HG03196 (cell line): ENCODE measurements around the gene RABGAP1.

ENCODE experiments used
- ATAC-seq: cut with Tn5 transposase; IDR thresholded peaks from one replicate; pipeline ENCODE4 v1.9.1; 2021; ENCODE audit not compliant: unreplicated experiment

Gene RABGAP1

GRCh38 chr9:123080444-123080843, 139.6 kb downstream of the RABGAP1 start:
- no peak for ATAC-seq

- ATAC-seq: no peak
Observed at GRCh38 chr9:123081824-123082223, 141.0 kb downstream of the RABGAP1 start.

- no peak for ATAC-seq
Observed at GRCh38 chr9:123083680-123084079, 142.9 kb downstream of the RABGAP1 start.

- no peak for ATAC-seq
Observed at GRCh38 chr9:123084256-123084655, 143.4 kb downstream of the RABGAP1 start.

GRCh38 chr9:123085916-123086315, 145.1 kb downstream of the RABGAP1 start:
- ATAC-seq: no peak

- no peak for ATAC-seq
Observed at GRCh38 chr9:123087359-123087888, 146.6 kb downstream of the RABGAP1 start.

- ATAC-seq: no peak
Observed at GRCh38 chr9:123089040-123089439, 148.2 kb downstream of the RABGAP1 start.

- no peak for ATAC-seq
Observed at GRCh38 chr9:123089790-123090189, 149.0 kb downstream of the RABGAP1 start.

GRCh38 chr9:123090198-123090896, 149.5 kb downstream of the RABGAP1 start:
- ATAC-seq: no peak

- ATAC-seq: no peak
Observed at GRCh38 chr9:123090956-123091355, 150.1 kb downstream of the RABGAP1 start.

- ATAC-seq: no peak
Observed at GRCh38 chr9:123091459-123091858, 150.6 kb downstream of the RABGAP1 start.

- no peak for ATAC-seq
Observed at GRCh38 chr9:123093141-123093540, 152.3 kb downstream of the RABGAP1 start.

- ATAC-seq: no peak
Observed at GRCh38 chr9:123096987-123097386, 156.2 kb downstream of the RABGAP1 start.

- ATAC-seq: no peak
Observed at GRCh38 chr9:123097430-123098095, 156.7 kb downstream of the RABGAP1 start.

GRCh38 chr9:123098096-123098459, 157.3 kb downstream of the RABGAP1 start:
- no peak for ATAC-seq

- no peak for ATAC-seq
Observed at GRCh38 chr9:123099042-123099441, 158.2 kb downstream of the RABGAP1 start.

- ATAC-seq: no peak
Observed at GRCh38 chr9:123099548-123099947, 158.7 kb downstream of the RABGAP1 start.

- ATAC-seq: no peak
Observed at GRCh38 chr9:123102375-123103113, 161.7 kb downstream of the RABGAP1 start.

GRCh38 chr9:123104807-123105206, 164.0 kb downstream of the RABGAP1 start:
- ATAC-seq: no peak

- ATAC-seq: no peak
Observed at GRCh38 chr9:123105490-123105889, 164.7 kb downstream of the RABGAP1 start.

GRCh38 chr9:123107639-123108285, 166.9 kb downstream of the RABGAP1 start:
- no peak for ATAC-seq
